ENCODE measurements around the gene GOLGA6L7. TPM values are rescaled to one million over a fixed set of nuclear protein-coding genes. Genes with fewer than 3 reads are reported as not detected.
A peak's percentile ranks its signal among the peaks of the same experiment; 100 is the strongest.

The GOLGA6L7 gene
- total RNA-seq, 1 experiment from 2014 or later = not detected

DNA sequence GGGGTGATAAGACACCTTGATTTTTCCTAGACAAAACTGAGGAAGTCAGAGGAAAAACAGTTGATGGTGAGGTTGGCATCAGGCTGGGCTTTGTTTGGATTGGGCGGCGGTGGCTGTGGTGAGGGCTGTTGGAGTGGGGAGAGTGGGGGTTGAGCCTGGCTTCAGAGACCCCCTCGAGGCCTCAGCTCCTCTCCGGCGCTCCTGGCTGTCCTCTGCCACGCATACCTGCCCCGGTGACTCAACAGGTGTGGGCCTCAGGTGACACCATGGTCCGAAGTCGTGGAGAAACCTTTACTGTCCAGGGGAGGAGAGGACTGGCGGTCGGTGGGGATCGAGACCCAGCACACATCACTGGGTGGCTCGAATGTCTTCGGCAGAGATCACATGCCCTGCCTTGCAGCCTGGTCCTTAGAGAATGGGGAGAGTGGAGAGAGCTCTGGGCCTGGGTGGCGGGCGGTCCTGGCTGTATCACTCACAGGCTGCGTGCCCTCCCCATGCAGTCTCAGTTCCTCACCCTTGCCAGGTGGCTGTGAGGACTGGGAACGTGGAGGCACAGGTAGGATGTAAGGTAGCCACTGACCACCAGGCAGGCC, 40.0 kb upstream of the GOLGA6L7 start:
- H3K27me3 ChIP-seq (ENCODE audit: control insufficient read depth, insufficient read depth, low read length) = peaks cover 34% of the 10 kb centered on the region
- no peaks in the 10 kb centered on the region for H3K36me3 ChIP-seq (replicated peaks; ENCODE audit: control insufficient read depth, insufficient read depth, low read length)
- DNase-seq = no peak
- H3K4me3 ChIP-seq (ENCODE audit: insufficient read depth, low read depth, low read length) = no peak overlapping the region

DNA sequence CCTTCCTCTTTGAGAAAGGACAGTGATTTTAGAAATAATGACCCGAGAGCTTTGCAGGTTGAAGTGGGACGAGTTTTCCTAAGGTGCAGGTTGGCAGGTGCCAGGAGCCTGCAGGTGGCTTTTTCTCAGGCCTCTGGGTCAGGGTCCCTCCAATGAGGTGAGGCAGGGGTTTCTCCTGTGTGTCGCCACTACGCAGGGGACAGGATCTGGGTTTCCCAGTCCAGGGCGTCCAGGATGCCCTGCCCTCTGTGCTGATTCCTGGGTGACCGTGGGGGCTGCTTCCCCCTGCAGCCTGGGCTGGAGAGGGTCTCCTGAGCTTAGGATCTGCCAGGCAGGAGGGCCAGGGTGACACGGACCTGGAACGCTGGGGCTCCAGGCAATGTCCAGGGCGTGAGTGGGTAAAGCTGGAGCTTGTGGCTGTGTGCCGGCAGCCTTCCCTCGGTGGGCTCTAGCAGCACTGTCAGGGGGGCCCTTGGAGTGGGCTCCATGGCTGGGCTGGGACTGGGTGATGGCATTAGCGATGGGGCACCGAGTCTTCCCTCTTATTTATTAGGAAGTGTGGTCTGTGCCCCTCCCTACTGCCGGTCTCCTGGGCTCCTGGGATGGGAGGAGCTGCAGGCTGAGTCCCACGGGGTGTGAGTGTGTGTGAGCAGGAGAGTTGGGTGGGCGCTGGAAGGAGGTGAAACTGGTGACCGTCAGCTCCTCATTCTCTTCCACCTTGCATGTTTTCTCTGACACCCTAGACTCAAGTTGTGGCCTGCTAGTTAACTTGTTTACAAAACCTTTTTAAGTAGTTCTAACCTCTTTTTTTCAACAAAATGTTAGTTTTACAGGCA, 39.1 kb upstream of the GOLGA6L7 start:
- Histone ChIP-seq H3K4me3 (ENCODE audit: insufficient read depth, low read depth, low read length) (no peak overlapping the region), H3K36me3 (replicated peaks; ENCODE audit: control insufficient read depth, insufficient read depth, low read length) (no peaks in the 10 kb centered on the region), H3K27me3 (ENCODE audit: control insufficient read depth, insufficient read depth, low read length) (peaks cover 34% of the 10 kb centered on the region)
- no peak for DNase-seq

DNA sequence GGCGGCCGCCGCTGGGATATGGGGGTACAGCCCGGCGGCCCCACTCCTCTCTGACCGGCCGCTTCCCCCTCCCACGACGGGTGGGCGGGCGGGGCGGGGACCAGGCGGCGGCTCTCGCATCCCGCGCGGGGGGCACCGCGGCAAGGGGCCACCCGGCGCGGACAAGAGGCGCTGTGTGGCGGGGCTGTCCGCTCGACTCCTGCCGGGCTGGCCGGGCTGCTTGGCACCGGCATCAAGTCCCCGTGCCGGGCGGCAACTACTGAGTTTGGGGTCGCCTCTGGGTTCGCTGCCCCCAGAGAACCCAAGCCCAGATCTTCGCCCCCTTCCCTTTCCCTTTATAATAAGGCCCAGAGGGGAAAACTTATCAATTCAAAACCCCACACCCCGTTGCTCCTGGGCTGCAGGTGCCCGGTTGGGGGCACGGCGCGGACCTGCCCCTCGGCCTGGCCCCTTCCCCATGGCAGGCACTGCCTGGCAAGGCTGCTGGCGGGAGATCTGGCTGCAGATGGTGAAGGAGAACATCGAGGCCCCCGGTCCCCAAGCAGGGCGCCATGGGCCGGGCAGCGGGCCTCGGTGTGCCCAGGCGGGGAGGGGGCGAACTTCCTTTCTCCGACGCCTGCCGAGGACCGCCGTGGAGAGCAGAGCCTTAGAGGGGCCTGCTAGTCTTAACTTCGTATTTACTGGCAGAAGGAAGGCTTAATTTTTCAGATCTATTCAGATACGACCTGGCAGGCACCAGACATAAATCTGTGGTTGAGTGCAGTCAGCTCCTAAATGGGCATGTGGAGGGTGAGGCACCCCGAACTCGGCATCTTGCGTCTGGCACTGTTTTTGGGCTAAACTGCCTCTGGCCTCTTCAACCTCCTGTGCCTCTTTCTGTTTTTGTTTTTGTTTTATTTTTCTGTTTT, 38.2 kb upstream of the GOLGA6L7 start:
- peak overlapping the region; percentile 56 for H3K4me3 ChIP-seq (ENCODE audit: insufficient read depth, low read depth, low read length)
- DNase-seq = peak; percentile 71
- H3K36me3 ChIP-seq (replicated peaks; ENCODE audit: control insufficient read depth, insufficient read depth, low read length) = no peaks in the 10 kb centered on the region
- peaks cover 34% of the 10 kb centered on the region for H3K27me3 ChIP-seq (ENCODE audit: control insufficient read depth, insufficient read depth, low read length)

DNA sequence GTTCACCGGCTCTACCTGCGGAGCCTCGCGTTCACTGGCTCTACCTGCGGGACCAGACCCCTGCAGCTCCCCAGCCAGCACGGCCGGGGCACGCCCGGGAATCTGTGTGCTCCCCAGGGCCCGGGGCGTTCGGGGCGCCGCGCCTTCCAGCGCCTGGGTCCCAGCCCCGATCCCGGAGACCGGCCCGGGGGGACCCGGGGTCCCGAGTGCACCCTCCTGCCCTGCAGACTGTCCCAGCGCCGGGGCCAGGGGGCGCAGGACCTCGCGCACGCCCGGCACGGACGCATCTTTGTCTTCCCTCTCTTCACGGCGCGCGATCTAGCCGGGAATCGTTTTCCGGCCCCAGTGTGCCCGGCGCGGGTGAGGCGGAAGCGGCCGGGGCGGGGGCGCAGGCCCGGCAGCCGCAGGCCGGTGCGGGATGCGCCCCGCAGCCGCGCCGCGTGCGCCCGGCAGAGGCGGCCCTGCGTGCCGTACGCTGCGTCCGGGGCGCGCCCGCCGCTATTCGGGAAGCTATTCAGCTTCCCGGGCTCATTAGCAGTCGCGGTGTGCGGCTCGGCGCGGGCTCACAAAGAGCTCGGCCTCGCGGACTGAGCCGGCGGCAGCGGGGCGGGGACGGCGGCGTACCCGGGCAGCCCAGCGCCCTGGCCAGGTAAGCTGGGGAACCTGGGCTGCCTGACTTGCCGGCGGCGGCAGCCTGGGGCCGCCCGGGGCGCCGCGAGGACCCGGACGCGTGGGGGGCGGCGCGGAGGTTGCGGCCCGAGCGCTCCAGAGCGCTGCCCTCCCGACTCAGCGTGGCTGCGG, 37.4 kb upstream of the GOLGA6L7 start, which contains the start of gene APBA2:
APBA2 (plus strand) TSS at position 345 of the 801 bp plus-strand sequence. CDS start 167,911 bp downstream, outside the sequence.
- H3K27me3 ChIP-seq (ENCODE audit: control insufficient read depth, insufficient read depth, low read length) = peaks cover 34% of the 10 kb centered on the region
- H3K4me3 ChIP-seq (ENCODE audit: insufficient read depth, low read depth, low read length) = peak within 1 kb of the TSS; percentile 56
- peak; percentile 88 for DNase-seq
- H3K36me3 ChIP-seq (replicated peaks; ENCODE audit: control insufficient read depth, insufficient read depth, low read length) = no peaks in the 10 kb centered on the region

DNA sequence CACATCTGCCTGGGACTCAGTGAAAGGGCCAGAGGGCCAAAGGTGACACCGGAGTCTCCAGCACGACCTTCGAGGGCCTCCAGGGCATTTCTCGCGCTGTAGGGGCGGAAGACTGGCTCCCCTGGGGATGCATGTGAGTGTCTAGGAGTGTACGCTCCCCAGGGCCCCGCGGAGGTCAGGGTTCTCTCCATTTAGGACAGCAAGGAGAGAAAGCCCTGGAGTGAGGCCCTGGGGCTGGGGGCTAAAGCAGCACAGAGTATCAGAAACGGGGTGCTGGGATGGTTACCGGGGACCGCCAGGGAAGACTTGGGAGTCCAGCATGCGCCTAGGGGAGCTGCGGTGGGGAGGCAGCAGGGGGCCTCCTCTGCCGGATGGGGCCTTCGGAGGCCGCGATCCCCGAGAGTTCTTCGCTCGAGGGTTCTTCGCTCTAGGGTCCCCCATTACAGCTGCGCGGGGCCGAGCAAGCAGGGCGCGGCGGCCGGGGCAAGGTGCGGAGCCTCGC, 36.7 kb upstream of the GOLGA6L7 start:
- no peak for DNase-seq
- peak overlapping the region; percentile 56 for H3K4me3 ChIP-seq (ENCODE audit: insufficient read depth, low read depth, low read length)
- H3K36me3 ChIP-seq (replicated peaks; ENCODE audit: control insufficient read depth, insufficient read depth, low read length) = no peaks in the 10 kb centered on the region
- H3K27me3 ChIP-seq (ENCODE audit: control insufficient read depth, insufficient read depth, low read length) = peaks cover 34% of the 10 kb centered on the region

DNA sequence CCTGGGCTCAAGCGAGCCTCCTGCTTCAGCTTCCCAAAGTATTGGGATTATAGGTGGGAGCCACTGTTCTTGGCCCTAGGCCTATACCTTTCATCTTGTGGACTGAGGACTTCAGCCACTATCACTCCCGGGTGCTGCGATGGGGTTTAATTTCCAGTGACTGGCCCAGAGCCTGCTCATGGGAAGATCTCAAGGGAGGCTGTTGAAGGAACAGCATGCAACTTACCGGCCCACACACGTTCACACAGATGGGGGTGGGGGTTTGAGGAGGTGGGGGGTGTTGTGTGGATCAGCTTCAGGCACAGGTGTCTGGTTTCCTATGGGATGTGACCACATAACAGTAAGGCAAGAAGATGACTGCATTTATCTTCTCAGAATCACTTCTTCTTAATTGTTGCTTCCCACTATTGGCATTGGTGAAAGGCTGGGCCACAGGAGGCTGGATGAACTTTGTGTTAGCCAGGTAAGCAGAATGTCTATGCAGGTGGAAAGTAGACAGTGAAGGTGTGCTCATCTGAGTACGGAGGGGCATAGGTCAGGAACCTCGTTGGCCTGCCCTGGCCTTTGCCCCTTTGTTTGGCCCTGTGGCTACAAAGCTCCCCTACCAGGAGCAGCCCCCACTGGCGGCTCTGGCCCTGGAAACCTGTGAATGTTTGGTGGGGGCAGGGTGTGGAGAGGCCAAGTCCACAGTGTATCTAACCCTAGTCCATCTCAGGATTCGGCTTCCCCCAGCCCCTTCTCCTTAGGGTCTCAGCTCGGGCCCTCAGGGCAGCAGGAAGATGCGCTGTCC, 35.9 kb upstream of the GOLGA6L7 start:
- peaks cover 34% of the 10 kb centered on the region for H3K27me3 ChIP-seq (ENCODE audit: control insufficient read depth, insufficient read depth, low read length)
- no peak overlapping the region for H3K4me3 ChIP-seq (ENCODE audit: insufficient read depth, low read depth, low read length)
- DNase-seq = no peak
- H3K36me3 ChIP-seq (replicated peaks; ENCODE audit: control insufficient read depth, insufficient read depth, low read length) = no peaks in the 10 kb centered on the region

DNA sequence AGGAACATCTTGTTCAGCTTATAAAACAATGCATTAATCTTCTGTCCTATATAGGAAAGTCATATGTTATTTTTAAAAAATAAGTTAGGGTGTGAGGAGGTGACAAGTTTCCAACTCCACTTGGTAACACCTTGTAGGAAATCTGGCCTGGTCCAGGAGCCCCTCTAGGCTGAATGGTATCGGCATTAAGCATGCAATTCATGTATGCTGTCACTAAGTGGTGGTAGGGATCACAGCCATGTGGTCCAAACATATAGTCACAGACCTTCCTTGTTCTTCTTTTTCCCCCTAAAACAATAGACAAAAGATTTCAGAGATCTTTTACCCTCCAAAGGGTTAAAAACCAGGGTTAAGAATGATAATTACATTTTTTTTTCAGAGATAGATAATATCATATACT, 33.2 kb upstream of the GOLGA6L7 start:
- H3K27me3 ChIP-seq (ENCODE audit: control insufficient read depth, insufficient read depth, low read length) = peaks cover 21% of the 10 kb centered on the region
- no peak for DNase-seq
- H3K4me3 ChIP-seq (ENCODE audit: insufficient read depth, low read depth, low read length) = no peak overlapping the region
- H3K36me3 ChIP-seq (replicated peaks; ENCODE audit: control insufficient read depth, insufficient read depth, low read length) = no peaks in the 10 kb centered on the region

DNA sequence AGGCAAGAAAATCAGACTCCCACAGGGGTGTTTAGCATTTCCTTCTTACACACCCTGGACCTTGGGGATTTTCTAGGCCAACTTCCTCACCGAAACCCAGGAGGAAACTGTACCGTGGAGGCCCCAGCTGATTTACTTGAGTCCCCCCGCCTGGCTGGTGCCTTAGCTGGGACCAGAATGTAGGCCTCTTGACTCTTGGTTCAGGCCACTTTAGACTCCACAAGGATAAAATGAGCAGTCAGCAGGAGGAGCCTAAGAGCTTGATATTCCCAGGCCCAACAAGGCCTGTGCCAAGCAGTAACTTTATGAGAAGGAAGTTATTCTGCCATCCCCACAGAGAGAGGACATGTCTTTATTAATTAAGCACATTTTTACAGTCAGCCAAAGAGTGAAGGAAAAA, 32.7 kb upstream of the GOLGA6L7 start:
- Histone ChIP-seq H3K36me3 (replicated peaks; ENCODE audit: control insufficient read depth, insufficient read depth, low read length) (no peaks in the 10 kb centered on the region), H3K4me3 (ENCODE audit: insufficient read depth, low read depth, low read length) (no peak overlapping the region), H3K27me3 (ENCODE audit: control insufficient read depth, insufficient read depth, low read length) (peaks cover 17% of the 10 kb centered on the region)
- no peak for DNase-seq

DNA sequence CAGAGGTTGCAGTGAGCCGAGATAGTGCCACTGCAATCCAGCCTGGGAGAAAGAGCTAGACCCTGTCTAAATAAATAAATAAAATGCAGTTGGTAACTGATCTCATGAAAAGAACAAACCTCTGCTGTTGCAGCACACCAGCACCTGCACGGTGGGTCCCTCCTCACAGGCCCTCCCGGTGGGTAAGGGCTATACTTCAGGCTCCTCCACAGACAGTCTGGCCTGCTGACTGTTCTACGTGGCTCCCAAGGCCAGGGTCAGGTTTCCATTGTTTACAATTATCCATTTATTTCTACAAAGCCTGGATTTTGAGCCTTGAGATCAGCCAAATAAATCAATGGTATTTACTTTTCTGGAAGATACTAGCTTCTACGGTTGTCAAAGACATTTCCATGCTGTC, 32.2 kb upstream of the GOLGA6L7 start:
- peaks cover 13% of the 10 kb centered on the region for H3K27me3 ChIP-seq (ENCODE audit: control insufficient read depth, insufficient read depth, low read length)
- H3K36me3 ChIP-seq (replicated peaks; ENCODE audit: control insufficient read depth, insufficient read depth, low read length) = no peaks in the 10 kb centered on the region
- no peak for DNase-seq
- no peak overlapping the region for H3K4me3 ChIP-seq (ENCODE audit: insufficient read depth, low read depth, low read length)

DNA sequence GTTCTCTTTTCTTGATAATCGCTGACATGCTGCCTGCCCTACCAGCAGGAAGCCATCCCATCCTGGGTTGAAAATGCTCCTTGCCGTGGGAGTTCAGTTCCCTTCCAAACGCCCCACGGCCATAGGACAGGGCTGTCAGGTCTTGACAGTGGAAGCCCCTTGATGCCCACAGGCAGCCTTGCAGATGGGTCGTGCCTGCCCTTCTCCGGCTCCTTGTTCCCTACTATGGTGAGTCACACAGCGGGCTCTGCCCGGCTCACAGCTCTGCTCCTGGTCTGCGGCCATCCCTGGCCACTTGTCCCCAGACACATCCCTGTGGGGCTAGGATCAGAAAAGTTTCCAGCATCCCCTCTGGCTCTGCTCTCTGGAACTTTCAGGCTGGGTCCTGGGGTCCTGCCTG, 31.1 kb upstream of the GOLGA6L7 start:
- Histone ChIP-seq H3K36me3 (replicated peaks; ENCODE audit: control insufficient read depth, insufficient read depth, low read length) (no peaks in the 10 kb centered on the region), H3K27me3 (ENCODE audit: control insufficient read depth, insufficient read depth, low read length) (peaks cover 4% of the 10 kb centered on the region), H3K4me3 (ENCODE audit: insufficient read depth, low read depth, low read length) (no peak overlapping the region)
- no peak for DNase-seq

DNA sequence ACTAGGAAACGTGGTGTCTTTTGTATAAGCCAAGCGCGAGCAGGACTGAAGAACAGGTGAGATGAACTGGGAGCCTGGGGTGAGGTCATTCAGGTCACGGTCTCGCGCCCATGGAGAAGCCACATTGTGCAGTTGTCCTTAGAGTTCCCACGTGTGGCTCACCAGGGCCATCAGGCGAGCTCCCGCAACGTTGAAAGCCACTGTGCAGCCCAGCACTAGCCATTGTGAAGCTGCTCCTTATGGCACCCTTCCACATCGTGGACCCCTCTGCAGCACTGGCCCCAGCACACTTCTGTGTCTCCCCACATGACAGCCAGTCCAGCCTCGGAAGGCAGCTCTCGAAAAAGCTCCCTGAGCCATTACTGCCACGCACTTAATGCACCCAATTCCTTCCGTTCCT, 29.8 kb upstream of the GOLGA6L7 start:
- no peaks in the 10 kb centered on the region for H3K36me3 ChIP-seq (replicated peaks; ENCODE audit: control insufficient read depth, insufficient read depth, low read length)
- H3K27me3 ChIP-seq (ENCODE audit: control insufficient read depth, insufficient read depth, low read length) = peaks cover 2% of the 10 kb centered on the region
- H3K4me3 ChIP-seq (ENCODE audit: insufficient read depth, low read depth, low read length) = no peak overlapping the region
- DNase-seq = no peak

DNA sequence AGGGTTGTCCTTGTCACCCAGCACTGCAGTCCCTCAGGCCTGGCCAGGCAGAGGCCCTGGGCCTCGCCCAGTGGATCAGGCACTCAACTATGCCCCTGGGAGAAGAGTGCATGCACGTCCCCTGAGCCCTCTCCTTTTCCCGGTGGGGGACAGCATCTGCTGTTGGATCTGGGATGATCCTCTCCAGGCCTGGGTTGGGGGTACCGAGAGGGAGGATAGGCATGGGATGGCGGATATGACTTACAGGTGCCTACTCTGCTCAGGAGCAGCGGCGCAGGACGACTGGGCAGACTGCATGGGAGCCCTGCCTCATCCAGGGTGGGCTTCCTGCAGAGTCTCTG, 28.4 kb upstream of the GOLGA6L7 start:
- Histone ChIP-seq H3K4me3 (ENCODE audit: insufficient read depth, low read depth, low read length) (no peak overlapping the region), H3K27me3 (ENCODE audit: control insufficient read depth, insufficient read depth, low read length) (peaks cover 2% of the 10 kb centered on the region)

DNA sequence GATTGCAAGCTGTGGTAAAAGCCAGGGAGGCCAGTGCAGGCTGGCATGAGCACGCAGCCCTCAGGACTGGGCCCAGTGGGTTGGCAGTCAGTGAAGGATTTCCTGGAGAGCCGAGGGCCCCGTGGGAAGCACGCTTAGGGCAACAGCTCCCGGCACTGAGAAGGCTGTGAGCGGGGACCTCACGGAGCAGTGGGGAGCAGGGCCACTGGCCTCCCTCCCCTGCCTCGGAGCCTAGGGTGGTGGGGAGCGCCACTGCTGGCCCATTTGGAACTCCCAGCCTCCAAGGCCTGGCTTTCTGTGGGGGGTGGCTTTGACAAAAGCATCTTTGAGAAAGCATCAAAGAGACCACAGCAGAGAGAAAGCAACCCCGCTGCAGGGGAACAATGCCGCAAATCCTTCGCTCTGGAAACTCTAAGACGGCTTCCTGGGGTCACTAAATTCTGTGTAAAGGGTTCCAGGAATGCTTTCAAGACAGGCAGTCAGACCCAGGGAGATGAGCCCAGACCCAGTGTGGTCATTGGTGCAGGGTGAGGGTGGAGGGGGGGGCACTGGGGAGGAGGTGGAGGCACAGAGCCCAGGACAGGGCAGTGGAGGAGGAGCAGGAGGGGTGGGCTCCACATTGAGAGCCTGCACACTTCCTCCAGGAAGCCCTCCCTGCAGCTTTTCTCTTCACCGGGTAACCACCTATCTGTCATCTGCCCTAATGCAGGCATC, 27.8 kb upstream of the GOLGA6L7 start:
- H3K27me3 ChIP-seq (ENCODE audit: control insufficient read depth, insufficient read depth, low read length) = peaks cover 2% of the 10 kb centered on the region
- no peak overlapping the region for H3K4me3 ChIP-seq (ENCODE audit: insufficient read depth, low read depth, low read length)
- peak; percentile 88 for DNase-seq
- no peaks in the 10 kb centered on the region for H3K36me3 ChIP-seq (replicated peaks; ENCODE audit: control insufficient read depth, insufficient read depth, low read length)

More for the DNA sequence above, 28.4 kb upstream of the GOLGA6L7 start:
- DNase-seq = no peak
- H3K36me3 ChIP-seq (replicated peaks; ENCODE audit: control insufficient read depth, insufficient read depth, low read length) = no peaks in the 10 kb centered on the region
